ENCODE results near the gene SEC61B.

The SEC61B gene

DNA sequence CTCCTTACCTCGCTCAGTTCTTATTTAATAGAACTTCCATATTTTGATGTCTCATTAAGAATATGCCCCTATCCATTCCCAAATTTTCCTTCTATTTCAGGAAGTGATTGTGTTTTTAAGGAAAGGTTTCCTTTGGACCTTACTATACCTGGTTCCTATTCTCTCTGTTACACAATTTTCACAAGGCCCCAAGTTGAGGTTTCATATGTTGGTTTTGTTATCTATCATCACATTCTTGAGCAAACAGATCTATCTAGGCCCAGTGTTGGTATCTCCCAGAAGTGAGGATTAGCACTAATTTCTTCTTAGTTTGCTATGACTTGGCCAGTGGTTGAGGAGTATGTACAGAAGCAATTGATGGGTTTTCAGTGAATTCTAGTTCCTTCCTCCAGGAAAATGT lies 41.9 kb upstream of the SEC61B start:
- no peak for TF ChIP-seq CTCF (IDR thresholded peaks at IDR 0.05; ENCODE audit: control insufficient read depth, extremely low read depth, insufficient read depth)
- DNase-seq (ENCODE audit: low read depth): no peak
- no peak overlapping the region for H3K4me3 ChIP-seq (ENCODE audit: low read depth, low read length)

DNA sequence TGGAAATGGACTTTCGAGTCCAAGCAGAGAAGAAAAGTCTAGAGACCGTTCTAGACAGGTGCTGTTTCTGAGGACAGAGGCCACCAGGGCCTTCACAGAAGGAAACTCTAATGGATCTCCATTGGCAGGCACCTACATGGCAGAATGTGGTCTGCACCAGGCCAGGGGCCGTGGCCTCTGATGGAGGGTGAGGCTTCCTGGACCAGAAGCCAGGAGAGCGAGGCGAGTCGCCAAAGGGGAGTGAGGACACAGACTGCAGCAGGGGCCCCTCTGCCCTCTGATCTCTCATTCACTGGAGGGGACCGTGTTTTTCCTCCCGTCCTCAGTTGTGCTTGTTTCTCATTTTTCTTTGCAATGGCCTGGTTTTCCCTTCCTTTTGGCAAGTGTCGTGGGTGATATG lies 41.4 kb upstream of the SEC61B start:
- DNase-seq (ENCODE audit: low read depth): no peak
- H3K4me3 ChIP-seq (ENCODE audit: low read depth, low read length): no peak overlapping the region
- TF ChIP-seq CTCF (IDR thresholded peaks at IDR 0.05; ENCODE audit: control insufficient read depth, extremely low read depth, insufficient read depth): no peak

GRCh38 chr9:99181206-99181605 lies 40.9 kb upstream of the SEC61B start:
- DNase-seq (ENCODE audit: low read depth): no peak
- H3K4me3 ChIP-seq (ENCODE audit: low read depth, low read length): no peak overlapping the region
- no peak for TF ChIP-seq CTCF (IDR thresholded peaks at IDR 0.05; ENCODE audit: control insufficient read depth, extremely low read depth, insufficient read depth)

DNA sequence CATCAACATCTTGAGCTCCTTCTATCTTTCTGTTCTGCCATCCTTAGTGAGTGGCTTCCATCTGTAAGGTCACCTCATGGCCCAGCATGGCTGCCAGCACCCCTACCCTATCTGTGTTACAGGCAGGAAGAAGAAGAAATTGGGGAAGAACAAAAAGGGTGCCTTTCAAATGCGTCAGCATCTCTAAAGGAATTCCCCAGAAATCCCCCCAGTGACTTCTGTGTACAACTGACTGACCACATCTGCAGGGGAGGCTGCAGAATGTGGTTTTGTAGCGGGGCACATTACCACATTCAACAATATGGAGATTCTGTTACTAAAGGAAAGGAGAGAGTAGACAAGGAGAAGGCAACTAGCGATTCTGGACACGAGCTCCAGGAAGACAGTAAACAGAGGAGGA lies 40.5 kb upstream of the SEC61B start:
- no peak for DNase-seq (ENCODE audit: low read depth)
- TF ChIP-seq CTCF (IDR thresholded peaks at IDR 0.05; ENCODE audit: control insufficient read depth, extremely low read depth, insufficient read depth): no peak
- no peak overlapping the region for H3K4me3 ChIP-seq (ENCODE audit: low read depth, low read length)

DNA sequence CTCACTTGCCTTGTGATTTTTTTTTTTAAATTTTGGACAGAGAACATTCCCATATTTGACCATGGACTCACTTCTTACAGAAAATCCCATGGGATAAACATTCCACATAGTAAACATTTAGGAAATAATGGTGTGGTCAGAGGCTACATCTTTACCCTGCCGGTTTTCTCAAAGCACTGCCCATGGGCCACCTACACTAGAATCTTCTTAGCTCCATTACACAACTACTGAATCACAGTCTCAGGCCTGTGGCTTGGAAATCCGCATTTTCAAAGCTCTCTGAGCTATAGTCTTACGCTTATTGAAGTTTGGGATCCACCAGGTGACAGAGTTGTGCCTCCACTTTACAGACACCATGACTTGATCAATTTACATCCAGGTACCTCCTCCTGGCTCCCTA lies 39.7 kb upstream of the SEC61B start:
- no peak for DNase-seq (ENCODE audit: low read depth)
- H3K4me3 ChIP-seq (ENCODE audit: low read depth, low read length): no peak overlapping the region
- TF ChIP-seq CTCF (IDR thresholded peaks at IDR 0.05; ENCODE audit: control insufficient read depth, extremely low read depth, insufficient read depth): no peak

- DNase-seq (ENCODE audit: low read depth): no peak
- TF ChIP-seq CTCF (IDR thresholded peaks at IDR 0.05; ENCODE audit: control insufficient read depth, extremely low read depth, insufficient read depth): no peak
- H3K4me3 ChIP-seq (ENCODE audit: low read depth, low read length): no peak overlapping the region
These were observed 38.5 kb upstream of the SEC61B start for GRCh38 chr9:99183616-99184015.

- DNase-seq (ENCODE audit: low read depth): no peak
- TF ChIP-seq CTCF (IDR thresholded peaks at IDR 0.05; ENCODE audit: control insufficient read depth, extremely low read depth, insufficient read depth): no peak
- no peak overlapping the region for H3K4me3 ChIP-seq (ENCODE audit: low read depth, low read length)
These were observed 38.0 kb upstream of the SEC61B start for GRCh38 chr9:99184110-99184474.

All from LNCaP clone FGC (cell line).